CD8-positive, alpha-beta memory T cell (primary cell): ENCODE data around the gene GFOD1. TPM values are rescaled to one million over a fixed set of nuclear protein-coding genes. Genes with fewer than 3 reads are reported as not detected.

Experiments
- CTCF ChIA-PET: fragments of 350-600 bp; sonication (Branson Sonifier 250); formaldehyde crosslinking; loops from one replicate; lab custom pipeline; 2021; ENCODE audit warnings: antibody characterized with exemption; lab: Charles Lee
- POLR2A ChIA-PET: fragments of 350-600 bp; sonication (Branson Sonifier 250); formaldehyde crosslinking; loops from one replicate; lab custom pipeline; 2021; ENCODE audit warnings: antibody characterized with exemption; lab: Charles Lee
- DNase-seq, 5 donors: peaks; one replicate each; pipeline versions ENCODE4 v3.0.0 to v3.0.0-alpha.2; 2020 to 2022; ENCODE audit warnings: mixed read lengths in 1 of 5
- H3K27ac ChIP-seq: one replicate; pipeline ENCODE4 v1.7.0; 2013; ENCODE audit warnings: low read depth, mild to moderate bottlenecking, low read length, moderate library complexity
- H3K27me3 ChIP-seq: 2 replicates; pipeline ENCODE4 v1.7.0; 2013; ENCODE audit warnings: low read length, mild to moderate bottlenecking; ENCODE audit not compliant: insufficient read depth, poor library complexity, severe bottlenecking
- H3K36me3 ChIP-seq: 2 replicates; pipeline ENCODE4 v1.7.0; 2013; ENCODE audit warnings: mild to moderate bottlenecking, low read length, moderate library complexity; ENCODE audit not compliant: insufficient read depth
- H3K4me1 ChIP-seq: 2 replicates; pipeline ENCODE4 v1.7.0; 2013; ENCODE audit warnings: mild to moderate bottlenecking, low read length, moderate library complexity; ENCODE audit not compliant: insufficient read depth
- H3K4me3 ChIP-seq: 2 replicates; pipeline ENCODE4 v1.7.0; 2013; ENCODE audit warnings: mild to moderate bottlenecking, low read length
- H3K9me3 ChIP-seq: 2 replicates; pipeline ENCODE4 v1.7.0; 2013; ENCODE audit warnings: mild to moderate bottlenecking, low read length
- H3K27ac Mint-ChIP-seq, 8 donors: one replicate each; pipeline ENCODE4 v1.8.0; 2020 to 2021; ENCODE audit warnings: mixed read lengths in 8 of 8, mild to moderate bottlenecking in 6 of 8, inconsistent platforms in 3 of 8, moderate library complexity in 3 of 8
- H3K27me3 Mint-ChIP-seq, 2 donors: one replicate each; pipeline ENCODE4 v1.8.0; 2020 to 2021; ENCODE audit warnings: mixed read lengths in 2 of 2, mild to moderate bottlenecking in 1 of 2, moderate library complexity in 1 of 2
- H3K36me3 Mint-ChIP-seq, 3 donors: one replicate each; pipeline ENCODE4 v1.8.0; 2020 to 2021; ENCODE audit warnings: mixed read lengths in 3 of 3, inconsistent platforms in 1 of 3, mild to moderate bottlenecking in 1 of 3
- H3K4me1 Mint-ChIP-seq, 3 donors: one replicate each; pipeline ENCODE4 v1.8.0; 2020 to 2021; ENCODE audit warnings: mixed read lengths in 3 of 3, inconsistent platforms in 1 of 3, mild to moderate bottlenecking in 1 of 3
- H3K4me3 Mint-ChIP-seq, 7 donors: one replicate each; pipeline ENCODE4 v1.8.0; 2020 to 2021; ENCODE audit warnings: mixed read lengths in 7 of 7, mild to moderate bottlenecking in 6 of 7, moderate library complexity in 4 of 7, inconsistent platforms in 2 of 7
- H3K9me3 Mint-ChIP-seq, 5 donors: one replicate each; pipeline ENCODE4 v1.8.0; 2020 to 2022; ENCODE audit warnings: mixed read lengths in 5 of 5, mild to moderate bottlenecking in 3 of 5, moderate library complexity in 2 of 5, inconsistent platforms in 1 of 5
- polyA plus RNA-seq: library from polyadenylated mRNA; unstranded; fragments of 300-500 nt; fragmentation: Illumina TruSeq; gene quantifications from one replicate; pipeline ENCODE4 v1.2.3, GENCODE V29; 2021
- total RNA-seq, 2 experiments: library from RNA; stranded (reverse); gene quantifications; one replicate each; pipeline ENCODE4 v1.2.3, GENCODE V29; 2021

Gene GFOD1
- total and polyA plus RNA-seq, 3 experiments from 2014 or later, result 3.6 to 8.7 (median 8.2) TPM

DNA sequence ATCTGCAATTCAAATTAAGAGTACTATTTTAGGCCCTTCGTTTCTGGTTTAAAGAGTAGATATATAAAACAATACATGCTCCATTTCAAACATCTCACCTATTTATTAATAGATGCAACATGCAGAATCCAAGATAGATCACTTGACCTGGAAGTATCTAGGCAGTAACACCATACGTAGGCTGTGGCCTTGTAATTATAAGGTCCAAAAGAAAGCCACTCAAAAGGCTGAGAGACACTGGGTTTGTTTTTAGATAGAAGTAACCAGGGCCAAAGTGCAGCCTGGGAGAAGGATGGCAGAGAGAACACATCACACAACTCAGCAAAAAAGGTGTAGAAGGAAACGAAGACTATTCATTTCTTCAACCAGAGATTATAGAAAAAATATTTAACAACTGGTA, 8.4 kb upstream of the GFOD1 start:
- POLR2A ChIA-PET, result no interaction called here

DNA sequence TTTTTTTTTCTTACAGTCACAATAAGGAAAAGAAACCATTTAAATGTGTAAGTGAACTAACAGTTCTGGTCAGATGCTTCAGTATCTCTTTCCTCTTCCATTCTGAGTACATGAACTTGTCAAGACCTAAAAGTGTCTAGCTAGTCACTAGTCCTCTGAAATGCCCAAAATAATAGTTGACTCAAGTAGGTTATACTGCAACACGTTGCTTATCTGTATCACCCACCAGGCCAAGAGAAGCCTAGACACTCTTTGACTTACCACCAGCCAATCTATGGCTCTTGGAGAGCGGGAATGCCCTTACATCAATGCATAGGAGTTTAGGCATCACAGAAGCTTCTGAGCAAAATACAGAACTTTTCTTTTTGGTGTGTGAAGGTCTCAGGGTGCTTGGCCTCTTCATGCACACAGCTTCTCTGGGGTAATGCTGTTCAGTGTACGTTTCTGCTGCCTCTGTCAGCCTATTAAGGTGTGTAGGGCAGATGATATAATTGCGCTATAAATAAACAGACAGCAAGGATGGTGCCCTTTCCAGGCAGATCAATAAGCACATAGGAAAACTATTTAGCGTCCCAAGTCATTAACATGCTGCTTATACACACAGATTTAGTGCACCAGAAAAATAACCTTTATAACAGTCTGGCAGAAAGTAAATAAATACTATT, 7.8 kb upstream of the GFOD1 start:
- DNase-seq, result no peak
- Histone ChIP-seq H3K36me3 (no peaks in the 10 kb centered on the region), H3K27ac (no peak overlapping the region), H3K27me3 (no peaks in the 10 kb centered on the region), H3K4me3 (no peak overlapping the region), H3K9me3 (no peaks in the 10 kb centered on the region), H3K4me1 (no peaks in the 10 kb centered on the region)
- Mint-ChIP-seq H3K27ac (no peak overlapping the region), H3K4me3 (no peak overlapping the region), H3K9me3 (no peaks in the 10 kb centered on the region), H3K4me1 (no peaks in the 10 kb centered on the region), H3K27me3 (peaks cover 0 to 1% of the 10 kb centered on the region in 2 donors), H3K36me3 (no peaks in the 10 kb centered on the region)
- ChIA-PET POLR2A (no interaction called here), CTCF (interaction anchor here (0.9 kb wide), 1 partner anchor 30 kb away, joined by 4 read pairs; no protein-coding TSS in a partner anchor)

More for the DNA sequence above, 8.4 kb upstream of the GFOD1 start:
- H3K36me3 ChIP-seq, result no peaks in the 10 kb centered on the region
- H3K4me1 ChIP-seq, result no peaks in the 10 kb centered on the region
- Mint-ChIP-seq H3K4me3 (no peak overlapping the region), H3K9me3 (no peaks in the 10 kb centered on the region), H3K36me3 (no peaks in the 10 kb centered on the region), H3K27ac (no peak overlapping the region), H3K27me3 (peaks cover 0 to 1% of the 10 kb centered on the region in 2 donors), H3K4me1 (no peaks in the 10 kb centered on the region)
- H3K9me3 ChIP-seq, result no peaks in the 10 kb centered on the region
- CTCF ChIA-PET, result no interaction called here
- DNase-seq, result no peak
- no peaks in the 10 kb centered on the region for H3K27me3 ChIP-seq
- H3K27ac ChIP-seq, result no peak overlapping the region
- H3K4me3 ChIP-seq, result no peak overlapping the region

DNA sequence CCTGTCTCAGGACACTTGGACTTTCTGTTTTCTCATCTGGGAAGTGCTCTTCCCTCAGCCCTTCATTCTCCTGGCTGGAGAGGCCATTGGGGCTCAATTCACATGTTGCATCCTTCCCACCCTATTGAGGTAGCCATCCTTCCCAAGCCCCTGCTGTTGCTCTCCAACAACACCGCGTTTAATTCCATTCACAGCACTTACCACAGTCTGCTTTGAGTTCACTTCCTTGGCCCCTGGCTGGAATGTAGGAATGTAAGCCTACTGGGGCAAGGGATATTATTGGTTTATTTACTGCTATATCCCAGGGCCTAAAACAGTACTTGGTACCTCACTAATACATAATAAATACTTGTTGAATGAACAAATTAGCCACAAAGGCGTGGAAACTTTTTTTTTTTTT, 6.7 kb upstream of the GFOD1 start:
- H3K4me3 Mint-ChIP-seq, result no peak overlapping the region
- no peak overlapping the region for H3K27ac Mint-ChIP-seq
- H3K4me1 Mint-ChIP-seq, result no peaks in the 10 kb centered on the region
- Histone ChIP-seq H3K4me3 (no peak overlapping the region), H3K4me1 (no peaks in the 10 kb centered on the region), H3K27ac (no peak overlapping the region), H3K36me3 (no peaks in the 10 kb centered on the region), H3K9me3 (no peaks in the 10 kb centered on the region), H3K27me3 (no peaks in the 10 kb centered on the region)
- H3K36me3 Mint-ChIP-seq, result no peaks in the 10 kb centered on the region
- CTCF ChIA-PET, result interaction anchor here (0.9 kb wide), 1 partner anchor 29 kb away, joined by 4 read pairs; no protein-coding TSS in a partner anchor
- peaks cover 0 to 1% of the 10 kb centered on the region in 2 donors for H3K27me3 Mint-ChIP-seq
- DNase-seq, result no peak
- POLR2A ChIA-PET, result no interaction called here
- H3K9me3 Mint-ChIP-seq, result no peaks in the 10 kb centered on the region

DNA sequence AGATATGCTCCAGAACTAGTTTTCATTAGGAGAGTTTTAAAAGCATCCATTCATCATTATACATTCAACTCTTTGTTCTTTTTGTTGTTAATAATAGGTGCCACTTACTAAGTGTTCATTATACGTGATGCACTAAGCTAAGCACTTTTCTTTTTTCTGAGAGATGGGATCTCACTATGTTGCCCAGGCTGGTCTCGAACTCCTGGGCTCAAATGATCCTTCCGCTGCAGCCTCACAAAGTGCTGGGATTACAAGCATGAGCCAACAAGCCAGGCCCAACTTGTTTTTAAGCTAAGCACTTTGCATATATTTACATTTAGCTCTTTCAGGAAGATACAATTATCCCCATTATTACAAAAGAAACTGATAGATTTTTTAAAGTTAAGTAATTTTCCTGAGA, 5.7 kb upstream of the GFOD1 start:
- no peak for DNase-seq
- Histone ChIP-seq H3K36me3 (no peaks in the 10 kb centered on the region), H3K27ac (no peak overlapping the region), H3K27me3 (no peaks in the 10 kb centered on the region), H3K9me3 (no peaks in the 10 kb centered on the region), H3K4me1 (no peaks in the 10 kb centered on the region), H3K4me3 (no peak overlapping the region)
- ChIA-PET POLR2A (no interaction called here), CTCF (interaction anchor here (0.7 kb wide), 1 partner anchor 254 kb away, joined by 3 read pairs; no protein-coding TSS in a partner anchor)
- no peak overlapping the region for H3K27ac Mint-ChIP-seq
- peaks cover 3 to 9% (median 3%) of the 10 kb centered on the region in 3 donors for H3K4me1 Mint-ChIP-seq
- H3K27me3 Mint-ChIP-seq, result peaks cover 0 to 1% of the 10 kb centered on the region in 2 donors
- peak overlapping the region in 1 of 7 donors; percentile 1 for H3K4me3 Mint-ChIP-seq
- H3K36me3 Mint-ChIP-seq, result no peaks in the 10 kb centered on the region
- H3K9me3 Mint-ChIP-seq, result no peaks in the 10 kb centered on the region

DNA sequence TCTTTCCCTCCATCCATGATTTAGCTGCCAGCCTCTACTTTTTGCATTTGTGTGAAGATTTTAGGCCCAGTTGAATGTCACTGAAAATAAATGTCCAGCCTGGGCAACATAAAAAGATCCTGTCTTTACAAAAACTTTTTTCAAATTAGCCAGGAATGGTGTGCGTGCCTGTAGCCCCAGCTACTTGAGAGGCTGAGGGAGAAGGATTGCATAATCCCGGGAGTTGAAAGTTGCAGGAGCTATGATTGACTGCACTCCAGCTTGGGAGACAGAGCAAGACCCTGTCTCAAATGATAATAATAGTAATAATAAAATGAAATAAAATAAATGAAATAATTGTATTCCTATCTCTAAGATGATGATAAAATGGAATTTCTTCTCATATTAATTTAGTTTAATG, 5.0 kb upstream of the GFOD1 start:
- Mint-ChIP-seq H3K36me3 (no peaks in the 10 kb centered on the region), H3K27me3 (peaks cover 0 to 1% of the 10 kb centered on the region in 2 donors), H3K27ac (no peak overlapping the region), H3K4me1 (peaks cover 3 to 11% (median 3%) of the 10 kb centered on the region in 3 donors), H3K9me3 (no peaks in the 10 kb centered on the region), H3K4me3 (no peak overlapping the region)
- ChIA-PET CTCF (no interaction called here), POLR2A (no interaction called here)
- Histone ChIP-seq H3K36me3 (no peaks in the 10 kb centered on the region), H3K27ac (no peak overlapping the region), H3K4me1 (no peaks in the 10 kb centered on the region), H3K4me3 (no peak overlapping the region), H3K9me3 (no peaks in the 10 kb centered on the region), H3K27me3 (no peaks in the 10 kb centered on the region)
- no peak for DNase-seq

DNA sequence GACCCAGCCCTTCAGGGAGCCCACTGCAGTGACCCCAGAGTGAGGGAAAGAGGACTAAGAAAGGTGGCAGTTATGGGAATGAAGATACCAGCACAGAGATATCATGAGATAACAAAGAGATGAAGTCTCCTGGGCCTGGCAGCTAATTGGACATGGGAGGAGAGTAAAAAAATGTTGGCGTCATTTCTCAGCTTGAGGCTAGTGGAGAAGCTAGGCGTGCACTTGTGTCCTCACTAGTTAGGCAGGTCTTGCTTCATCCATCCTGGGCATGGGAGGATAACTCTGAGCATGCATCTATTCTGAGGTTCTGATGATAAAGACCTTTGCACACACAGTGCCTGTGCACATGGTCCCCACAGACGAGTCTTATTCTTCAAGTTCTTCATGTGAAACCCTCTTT, 4.1 kb upstream of the GFOD1 start:
- Histone ChIP-seq H3K4me3 (no peak overlapping the region), H3K4me1 (no peaks in the 10 kb centered on the region), H3K27me3 (no peaks in the 10 kb centered on the region), H3K9me3 (no peaks in the 10 kb centered on the region), H3K36me3 (no peaks in the 10 kb centered on the region), H3K27ac (no peak overlapping the region)
- Mint-ChIP-seq H3K9me3 (no peaks in the 10 kb centered on the region), H3K27me3 (peaks cover 0 to 1% of the 10 kb centered on the region in 2 donors), H3K4me1 (peaks cover 3 to 11% (median 3%) of the 10 kb centered on the region in 3 donors), H3K4me3 (no peak overlapping the region), H3K36me3 (peaks cover 0 to 2% (median 0%) of the 10 kb centered on the region in 3 donors), H3K27ac (peak overlapping the region in 1 of 8 donors; percentile 34)
- DNase-seq, result no peak
- CTCF ChIA-PET, result no interaction called here
- POLR2A ChIA-PET, result no interaction called here

DNA sequence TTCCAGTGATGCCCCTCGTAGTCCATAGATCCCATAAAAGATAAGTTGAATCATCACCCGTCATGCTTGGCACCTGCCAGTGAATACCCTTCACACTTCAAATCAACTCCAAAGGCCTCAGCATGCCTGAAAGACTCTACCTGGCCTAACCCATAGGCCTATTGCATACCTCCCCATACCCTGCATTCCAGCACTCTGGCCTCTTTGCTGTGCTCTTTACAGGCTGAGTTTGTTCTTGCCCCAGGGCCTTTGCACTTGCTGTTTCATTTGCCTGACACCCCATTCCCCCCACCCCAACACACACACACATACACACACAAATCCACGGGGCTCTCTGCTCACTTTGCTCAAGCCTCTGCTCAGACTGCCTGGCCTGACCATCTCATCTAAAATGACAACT, 3.0 kb upstream of the GFOD1 start:
- H3K27ac ChIP-seq, result no peak overlapping the region
- DNase-seq, result no peak
- Mint-ChIP-seq H3K36me3 (peaks cover 0 to 3% (median 0%) of the 10 kb centered on the region in 3 donors), H3K27me3 (peaks cover 0 to 3% of the 10 kb centered on the region in 2 donors), H3K4me3 (peak overlapping the region in 1 of 7 donors; percentile 48), H3K4me1 (peaks cover 11 to 21% (median 11%) of the 10 kb centered on the region in 3 donors), H3K27ac (no peak overlapping the region), H3K9me3 (no peaks in the 10 kb centered on the region)
- H3K9me3 ChIP-seq, result no peaks in the 10 kb centered on the region
- peaks cover 6% of the 10 kb centered on the region for H3K4me1 ChIP-seq
- POLR2A ChIA-PET, result no interaction called here
- H3K36me3 ChIP-seq, result no peaks in the 10 kb centered on the region
- CTCF ChIA-PET, result no interaction called here
- no peak overlapping the region for H3K4me3 ChIP-seq
- H3K27me3 ChIP-seq, result no peaks in the 10 kb centered on the region

DNA sequence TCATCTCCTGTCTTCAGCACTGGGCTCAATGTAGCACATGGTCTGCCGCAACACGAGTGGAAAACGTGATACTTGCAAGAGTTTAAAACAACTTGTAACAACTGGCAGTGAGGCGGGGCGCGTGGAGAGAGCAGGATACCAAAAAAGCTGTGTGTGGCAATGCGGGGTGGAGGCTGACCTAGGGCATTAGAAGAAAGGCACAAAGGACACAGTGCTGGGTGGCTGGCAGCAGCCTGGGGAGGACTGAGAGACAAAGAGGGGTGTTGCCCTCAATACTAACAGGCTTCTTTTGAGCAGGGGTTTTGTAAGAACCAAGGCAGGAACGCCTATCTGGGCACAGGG, 1.5 kb upstream of the GFOD1 start:
- Histone ChIP-seq H3K4me3 (no peak overlapping the region), H3K36me3 (no peaks in the 10 kb centered on the region), H3K27me3 (no peaks in the 10 kb centered on the region), H3K9me3 (no peaks in the 10 kb centered on the region), H3K4me1 (peaks cover 12% of the 10 kb centered on the region), H3K27ac (no peak overlapping the region)
- no peaks in the 10 kb centered on the region for H3K9me3 Mint-ChIP-seq
- H3K27me3 Mint-ChIP-seq, result peaks cover 0 to 3% of the 10 kb centered on the region in 2 donors
- ChIA-PET POLR2A (no interaction called here), CTCF (no interaction called here)
- peak overlapping the region; percentile 51 to 94 (median 87) for H3K4me3 Mint-ChIP-seq
- DNase-seq, result no peak
- peaks cover 0 to 3% (median 0%) of the 10 kb centered on the region in 3 donors for H3K36me3 Mint-ChIP-seq
- H3K4me1 Mint-ChIP-seq, result peaks cover 24 to 36% (median 26%) of the 10 kb centered on the region in 3 donors
- H3K27ac Mint-ChIP-seq, result peak overlapping the region in 3 of 8 donors; percentile 4 to 66 (median 18)
